Esophagus muscularis mucosa (tissue), 4 donors: ENCODE measurements around the gene CNOT10. TPM values are rescaled to one million over a fixed set of nuclear protein-coding genes. Genes with fewer than 3 reads are reported as not detected.

Experiments
- DNase-seq: peaks from one replicate; pipeline ENCODE4 v3.0.0-alpha.2; 2017; ENCODE audit errors: extremely low spot score
- H3K27ac ChIP-seq, 4 donors: fragments of 200-600 bp; sonication (generic); replicated peaks in 1 of 4; 1 replicate in 3 of 4; 2 replicates in 1 of 4; pipeline ENCODE4 v1.5.1; 2016 to 2019; ENCODE audit warnings: mild to moderate bottlenecking in 1 of 4
- H3K27me3 ChIP-seq, 4 donors: fragments of 200-600 bp; sonication (generic); one replicate each; pipeline versions ENCODE4 v1.5.1 to v1.6.0; 2016 to 2019
- H3K36me3 ChIP-seq, 4 donors: fragments of 200-600 bp; sonication (generic); one replicate each; pipeline ENCODE4 v1.5.1; 2016 to 2019
- H3K4me1 ChIP-seq, 4 donors: fragments of 200-600 bp; sonication (generic); one replicate each; pipeline ENCODE4 v1.5.1; 2016 to 2019
- H3K4me3 ChIP-seq, 4 donors: fragments of 200-600 bp; sonication (generic); 1 replicate in 2 of 4; 2 replicates in 2 of 4; pipeline ENCODE4 v1.5.1; 2016 to 2019; ENCODE audit warnings: mild to moderate bottlenecking in 4 of 4, moderate library complexity in 1 of 4
- H3K9me3 ChIP-seq, 4 donors: fragments of 200-600 bp; sonication (generic); 1 replicate in 3 of 4; 2 replicates in 1 of 4; pipeline ENCODE4 v1.5.1; 2016 to 2019
- CTCF ChIP-seq, 3 experiments: fragments of 200-600 bp in 2 of 3; fragments of 450-650 bp in 1 of 3; sonication (generic) in 2 of 3; IDR thresholded peaks; one replicate each; pipeline ENCODE4 v1.5.1; 2017 to 2019; ENCODE audit warnings: antibody characterized with exemption in 3 of 3, mild to moderate bottlenecking in 2 of 3, moderate library complexity in 1 of 3
- EP300 ChIP-seq: sonication (generic); formaldehyde crosslinking; IDR thresholded peaks from one replicate; pipeline ENCODE4 v1.6.1; 2017; ENCODE audit warnings: antibody characterized with exemption
- POLR2A ChIP-seq: fragments of 450-650 bp; IDR thresholded peaks from one replicate; pipeline ENCODE4 v1.6.1; 2017; ENCODE audit warnings: antibody characterized with exemption, moderate library complexity, mild to moderate bottlenecking, low read depth
- POLR2AphosphoS5 ChIP-seq, 2 donors: sonication (generic); formaldehyde crosslinking; IDR thresholded peaks; one replicate each; pipeline ENCODE4 v1.6.1; 2017; ENCODE audit warnings: antibody characterized with exemption in 2 of 2
- WGBS: methylation state at CpG from one replicate; pipeline ENCODE4 v1.1.5; 2018; 5-methylcytosine and 5-hydroxymethylcytosine counted together
- intact Hi-C: fragments of 100-400 bp; cut with DNase I; formaldehyde crosslinking; loops from one replicate; pipeline ENCODE4 v1.15.1; 2023
- total RNA-seq, 4 donors: library from RNA; depleted of rRNA; stranded (reverse); fragments of >200 nt; gene quantifications; one replicate each; pipeline versions ENCODE4 v1.1.0 to v1.2.1, GENCODE V29; 2016

The CNOT10 gene
- total RNA-seq, 4 donors from 2014 or later, result 10.8 to 16.8 (median 15.4) TPM

- intact Hi-C loops, result no loop called here
- peaks cover 0 to 12% (median 8%) of the 10 kb centered on the region in 4 donors for H3K4me1 ChIP-seq
- WGBS, result 87% methylated on average over 4 of the region's 4 CpGs
- no peaks in the 10 kb centered on the region for H3K27me3 ChIP-seq
- no peaks in the 10 kb centered on the region for H3K9me3 ChIP-seq
- no peak overlapping the region for H3K4me3 ChIP-seq
- no peak overlapping the region for H3K27ac ChIP-seq
- TF ChIP-seq EP300, result no peak
- no peak for TF ChIP-seq POLR2AphosphoS5 (IDR thresholded peaks at IDR 0.05)
- TF ChIP-seq CTCF (IDR thresholded peaks at IDR 0.05), result no peak
- TF ChIP-seq POLR2A, result no peak
- DNase-seq, result no peak
- peaks cover 9 to 50% (median 31%) of the 10 kb centered on the region in 4 donors for H3K36me3 ChIP-seq
These were observed 74.4 kb downstream of the CNOT10 start for GRCh38 chr3:32759342-32759741.

- intact Hi-C loops, result no loop called here
- peaks cover 16 to 94% (median 69%) of the 10 kb centered on the region in 4 donors for H3K36me3 ChIP-seq
These were observed 79.5 kb downstream of the CNOT10 start for GRCh38 chr3:32764481-32764880.

GRCh38 chr3:32778389-32778788 lies 93.4 kb downstream of the CNOT10 start:
- peaks cover 0 to 11% (median 0%) of the 10 kb centered on the region in 4 donors for H3K27me3 ChIP-seq
- no peaks in the 10 kb centered on the region for H3K9me3 ChIP-seq
- no peak overlapping the region for H3K4me3 ChIP-seq
- intact Hi-C loops, result no loop called here
- no peak for DNase-seq
- peaks cover 7 to 15% (median 15%) of the 10 kb centered on the region in 4 donors for H3K4me1 ChIP-seq
- WGBS, result 96% methylated on average over 3 of the region's 4 CpGs
- no peak for TF ChIP-seq POLR2A
- no peak for TF ChIP-seq POLR2AphosphoS5 (IDR thresholded peaks at IDR 0.05)
- TF ChIP-seq EP300, result no peak
- no peak for TF ChIP-seq CTCF (IDR thresholded peaks at IDR 0.05)
- peaks cover 6 to 29% (median 15%) of the 10 kb centered on the region in 4 donors for H3K36me3 ChIP-seq
- no peak overlapping the region for H3K27ac ChIP-seq

More at GRCh38 chr3:32764481-32764880, 79.5 kb downstream of the CNOT10 start:
- no peaks in the 10 kb centered on the region for H3K27me3 ChIP-seq
- DNase-seq, result no peak
- WGBS, result 90% methylated on average over 8 of the region's 8 CpGs
- no peaks in the 10 kb centered on the region for H3K4me1 ChIP-seq
- H3K9me3 ChIP-seq, result no peaks in the 10 kb centered on the region
- H3K27ac ChIP-seq, result no peak overlapping the region
- no peak overlapping the region for H3K4me3 ChIP-seq
- no peak for TF ChIP-seq POLR2AphosphoS5 (IDR thresholded peaks at IDR 0.05)
- TF ChIP-seq CTCF (IDR thresholded peaks at IDR 0.05), result no peak
- no peak for TF ChIP-seq EP300
- TF ChIP-seq POLR2A, result no peak

GRCh38 chr3:32780071-32780734 lies 95.2 kb downstream of the CNOT10 start:
- intact Hi-C loops, result loop anchor here (2.0 kb wide), 1 partner anchor 155 kb away; no protein-coding TSS in a partner anchor
- Histone ChIP-seq H3K27ac (no peak overlapping the region), H3K4me3 (peak overlapping the region; percentile 55 to 62 (median 60)), H3K9me3 (no peaks in the 10 kb centered on the region), H3K36me3 (peaks cover 0 to 12% (median 2%) of the 10 kb centered on the region in 4 donors), H3K27me3 (peaks cover 0 to 11% (median 0%) of the 10 kb centered on the region in 4 donors), H3K4me1 (peaks cover 7 to 15% (median 15%) of the 10 kb centered on the region in 4 donors)
- no peak for DNase-seq
- TF ChIP-seq POLR2AphosphoS5 (IDR thresholded peaks at IDR 0.05) (no peak), CTCF (IDR thresholded peaks at IDR 0.05) (no peak), POLR2A (no peak), EP300 (no peak)
- 86% methylated on average over 10 of the region's 10 CpGs for WGBS
